NB4 (cell line): ENCODE data around the gene INTS15.
"Not testable (repeated sequence)": the region's sequence is repeated elsewhere in the genome, so short reads cannot be mapped to it uniquely, and the experiment has no call there.

Experiments
- POLR2A ChIP-seq: IDR thresholded peaks from 2 replicates; pipeline ENCODE4 v1.6.1; 2011; ENCODE audit warnings: mild to moderate bottlenecking; ENCODE audit not compliant: insufficient read length; ENCODE audit errors: extremely low read depth
- TF ChIP-seq, protein P1 (sequence below): IDR thresholded peaks from one replicate; pipeline ENCODE4 v1.5.1; 2012; ENCODE audit warnings: low read depth, low read length
- TF ChIP-seq, protein P2 (sequence below): IDR thresholded peaks from 2 replicates; pipeline ENCODE4 v1.6.1; 2011; ENCODE audit warnings: low read depth, low read length

DNA sequence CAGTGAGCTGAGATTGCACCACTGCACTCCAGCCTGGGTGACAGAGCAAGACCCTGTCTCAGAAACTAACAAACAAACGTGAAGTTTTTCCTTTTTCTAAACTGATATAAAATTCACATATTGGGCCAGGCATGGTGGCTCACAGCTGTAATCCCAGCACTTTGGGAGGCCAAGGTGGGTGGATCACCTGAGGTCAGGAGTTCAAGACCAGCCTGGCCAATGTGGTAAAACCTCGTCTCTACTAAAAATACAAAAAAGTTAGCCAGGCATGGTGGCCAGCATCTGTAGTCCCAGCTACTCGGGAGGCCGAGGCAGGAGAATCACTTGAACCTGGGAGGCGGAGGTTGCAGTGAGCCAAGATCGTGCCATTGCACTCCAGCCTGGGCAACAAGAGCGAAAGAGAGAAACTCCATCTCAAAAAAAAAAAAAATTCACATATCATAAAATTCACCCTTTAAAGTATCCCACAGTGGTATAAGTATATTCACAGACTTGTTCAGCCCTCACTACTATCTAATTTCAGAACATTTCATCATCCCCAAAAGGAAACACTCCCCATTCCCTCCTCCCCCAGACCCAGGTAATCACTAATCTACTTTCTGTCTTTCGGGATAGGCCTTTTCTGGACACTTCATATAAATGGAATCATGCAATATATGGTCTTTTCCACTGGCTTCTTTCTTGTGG, 3.9 kb upstream of the INTS15 start:
- TF ChIP-seq, protein P1, sequence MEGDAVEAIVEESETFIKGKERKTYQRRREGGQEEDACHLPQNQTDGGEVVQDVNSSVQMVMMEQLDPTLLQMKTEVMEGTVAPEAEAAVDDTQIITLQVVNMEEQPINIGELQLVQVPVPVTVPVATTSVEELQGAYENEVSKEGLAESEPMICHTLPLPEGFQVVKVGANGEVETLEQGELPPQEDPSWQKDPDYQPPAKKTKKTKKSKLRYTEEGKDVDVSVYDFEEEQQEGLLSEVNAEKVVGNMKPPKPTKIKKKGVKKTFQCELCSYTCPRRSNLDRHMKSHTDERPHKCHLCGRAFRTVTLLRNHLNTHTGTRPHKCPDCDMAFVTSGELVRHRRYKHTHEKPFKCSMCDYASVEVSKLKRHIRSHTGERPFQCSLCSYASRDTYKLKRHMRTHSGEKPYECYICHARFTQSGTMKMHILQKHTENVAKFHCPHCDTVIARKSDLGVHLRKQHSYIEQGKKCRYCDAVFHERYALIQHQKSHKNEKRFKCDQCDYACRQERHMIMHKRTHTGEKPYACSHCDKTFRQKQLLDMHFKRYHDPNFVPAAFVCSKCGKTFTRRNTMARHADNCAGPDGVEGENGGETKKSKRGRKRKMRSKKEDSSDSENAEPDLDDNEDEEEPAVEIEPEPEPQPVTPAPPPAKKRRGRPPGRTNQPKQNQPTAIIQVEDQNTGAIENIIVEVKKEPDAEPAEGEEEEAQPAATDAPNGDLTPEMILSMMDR, result not testable (repeated sequence)
- TF ChIP-seq, protein P2, sequence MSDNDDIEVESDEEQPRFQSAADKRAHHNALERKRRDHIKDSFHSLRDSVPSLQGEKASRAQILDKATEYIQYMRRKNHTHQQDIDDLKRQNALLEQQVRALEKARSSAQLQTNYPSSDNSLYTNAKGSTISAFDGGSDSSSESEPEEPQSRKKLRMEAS, result not testable (repeated sequence)
- TF ChIP-seq POLR2A, result not testable (repeated sequence)
